Posterior cingulate gyrus (tissue), 11 donors: ENCODE data around the gene RELA.

Experiments
- DNase-seq, 10 donors: peaks; one replicate each; pipeline versions ENCODE4 v3.0.0 to v3.0.0-alpha.2; 2020 to 2021; ENCODE audit warnings: mixed read lengths in 3 of 10
- intact Hi-C: fragments of 100-400 bp; cut with DNase I; formaldehyde crosslinking; loops from one replicate; pipeline ENCODE4 v1.15.1; 2023

Gene RELA

DNA sequence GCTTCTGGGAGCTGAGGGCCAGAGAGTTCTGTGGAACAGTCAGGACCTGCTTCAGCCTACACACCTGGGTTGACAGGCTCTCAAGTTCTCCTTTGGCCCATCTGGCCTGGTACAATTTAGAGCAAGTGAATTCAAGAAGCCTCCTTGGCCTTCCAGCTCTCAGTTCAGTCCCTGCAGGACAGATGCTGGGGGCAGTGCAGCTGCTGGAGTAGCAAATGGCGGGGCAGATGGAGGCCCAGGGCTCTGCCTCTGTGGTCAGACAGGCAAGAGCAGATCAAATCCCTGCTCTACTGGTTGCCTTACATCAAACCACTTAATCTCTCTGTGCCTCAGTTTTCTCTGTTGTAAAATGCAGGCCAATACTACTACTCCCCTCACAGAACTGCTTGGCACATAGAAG, 58.5 kb downstream of the RELA start:
- DNase-seq: no peak
- intact Hi-C loops: no loop called here
